HG03135 (cell line): ENCODE results near the gene OR10V1.

Experiments used
- ATAC-seq: cut with Tn5 transposase; IDR thresholded peaks from one replicate; pipeline ENCODE4 v1.9.1; 2021; ENCODE audit warnings: mild to moderate bottlenecking, moderate library complexity; ENCODE audit not compliant: unreplicated experiment

The OR10V1 gene, protein sequence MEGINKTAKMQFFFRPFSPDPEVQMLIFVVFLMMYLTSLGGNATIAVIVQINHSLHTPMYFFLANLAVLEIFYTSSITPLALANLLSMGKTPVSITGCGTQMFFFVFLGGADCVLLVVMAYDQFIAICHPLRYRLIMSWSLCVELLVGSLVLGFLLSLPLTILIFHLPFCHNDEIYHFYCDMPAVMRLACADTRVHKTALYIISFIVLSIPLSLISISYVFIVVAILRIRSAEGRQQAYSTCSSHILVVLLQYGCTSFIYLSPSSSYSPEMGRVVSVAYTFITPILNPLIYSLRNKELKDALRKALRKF

DNA sequence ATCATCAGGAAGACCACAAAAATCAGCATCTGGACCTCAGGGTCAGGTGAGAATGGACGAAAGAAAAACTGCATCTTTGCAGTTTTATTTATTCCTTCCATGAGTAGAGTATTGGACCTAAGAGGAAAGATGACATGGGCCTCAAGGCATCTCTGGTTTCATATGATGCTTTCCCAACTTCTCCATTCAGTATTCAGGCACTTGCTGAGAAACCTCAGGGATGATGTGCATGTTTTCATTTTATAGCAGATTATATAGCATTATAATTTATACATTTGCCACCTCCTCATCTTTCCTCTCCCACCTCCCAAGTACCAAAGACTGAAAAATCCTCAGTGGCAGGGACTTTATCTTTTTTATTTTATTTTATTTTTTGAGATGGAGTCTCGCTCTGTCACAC lies at the start of gene OR10V1:
Gene OR10V1, minus strand, starts transcription at position 101 of the 400 bp plus-strand sequence. Its CDS starts 0 bp downstream, at position 101.
- no peak for ATAC-seq

- ATAC-seq = no peak
These were observed 48.3 kb upstream of the OR10V1 start for GRCh38 chr11:59761993-59762392.

DNA sequence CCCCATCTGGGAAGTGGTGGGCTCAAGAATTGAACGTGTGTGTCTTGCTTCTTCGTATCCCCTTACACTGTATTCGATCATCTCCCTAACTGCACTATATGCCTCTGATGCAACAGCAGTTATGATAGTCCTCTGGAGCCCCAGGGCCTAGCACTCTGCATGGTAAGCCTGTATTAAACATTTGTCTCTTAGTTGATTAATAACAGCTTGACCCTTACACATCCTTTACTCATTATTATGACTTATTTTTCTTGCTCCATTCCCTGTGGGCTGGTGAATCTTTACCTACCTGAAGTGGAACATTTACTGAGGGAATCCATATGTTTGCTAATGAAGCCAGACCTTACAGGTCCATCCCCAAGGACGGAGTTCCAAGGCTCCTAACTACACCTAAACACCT lies 47.1 kb upstream of the OR10V1 start:
- no peak for ATAC-seq

- ATAC-seq = no peak
These were observed 46.3 kb upstream of the OR10V1 start for GRCh38 chr11:59759900-59760299.

GRCh38 chr11:59758401-59759037 lies 44.9 kb upstream of the OR10V1 start:
- no peak for ATAC-seq

DNA sequence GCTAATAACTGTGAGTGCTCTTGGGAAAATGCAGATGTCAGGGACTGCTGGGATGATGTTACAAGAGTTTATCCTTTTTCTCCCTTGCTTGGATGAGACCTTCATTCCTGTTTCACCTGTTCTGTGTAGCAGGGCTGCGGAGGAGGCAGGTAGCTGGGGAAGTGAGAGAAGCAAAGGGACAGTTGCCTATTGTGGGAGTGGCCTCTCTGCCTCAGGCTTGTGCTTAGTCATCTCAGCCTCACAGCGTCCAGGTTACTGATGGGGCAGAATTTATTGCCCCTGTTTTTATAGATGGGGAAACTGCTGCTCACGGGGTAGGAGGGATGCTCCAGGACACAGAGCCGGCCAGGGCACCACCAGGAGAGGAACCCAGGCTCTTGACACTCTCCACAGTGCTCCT lies 43.2 kb upstream of the OR10V1 start:
- ATAC-seq = no peak

DNA sequence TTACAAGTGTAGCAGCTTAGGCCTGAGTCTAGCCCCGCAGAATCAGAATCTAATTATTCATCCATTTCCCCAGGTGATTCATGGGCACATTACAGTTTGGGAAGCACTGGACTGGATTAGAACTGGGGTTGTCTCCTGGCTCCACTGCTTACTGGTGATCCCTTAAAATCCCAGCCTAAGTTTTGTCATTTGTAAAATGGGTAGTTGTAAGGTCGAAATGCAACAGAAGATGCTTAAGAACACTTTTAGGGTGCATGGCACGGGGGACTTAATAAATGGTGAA lies 42.9 kb upstream of the OR10V1 start:
- no peak for ATAC-seq

DNA sequence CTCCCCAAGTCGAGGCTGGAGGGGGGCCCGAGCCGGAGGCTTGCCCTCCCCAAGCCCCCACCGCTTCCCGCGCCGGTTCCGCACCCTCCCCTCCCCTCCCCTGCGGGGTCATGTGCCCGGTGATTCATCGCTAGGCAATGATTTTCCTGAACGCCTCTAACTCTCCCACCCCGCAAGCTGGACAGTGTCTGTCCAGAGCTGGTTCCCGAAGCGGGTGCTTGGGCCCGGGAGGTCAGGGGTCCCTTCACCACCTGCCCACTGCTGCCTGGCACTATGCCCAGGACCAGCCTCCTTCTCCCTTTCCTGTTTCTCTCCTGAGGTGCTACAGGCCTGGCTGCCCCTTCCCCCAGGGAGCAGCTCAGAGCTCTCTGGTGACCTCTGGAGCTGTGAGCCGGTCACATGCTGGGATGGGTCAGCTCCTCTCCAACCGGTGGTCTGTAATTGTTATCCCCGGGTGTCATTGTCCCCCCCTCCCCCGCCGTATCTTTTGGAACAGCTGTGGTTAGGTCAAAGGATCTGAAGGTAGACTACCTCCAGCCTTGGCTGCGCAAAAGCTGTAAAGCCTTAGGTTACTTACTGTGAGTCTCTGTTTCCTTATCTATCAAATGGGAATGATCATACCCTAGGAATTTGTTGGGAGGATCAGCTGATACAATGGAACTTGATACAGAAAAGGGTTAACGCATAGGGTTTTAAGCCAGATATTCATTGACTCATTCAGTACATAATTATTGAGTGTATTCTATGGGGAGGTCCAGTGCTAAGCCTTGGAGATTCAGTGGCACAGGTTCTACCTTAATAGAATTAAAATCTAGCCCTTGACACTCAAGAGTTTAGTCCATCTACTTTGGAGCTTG lies 42.3 kb upstream of the OR10V1 start:
- ATAC-seq = peak; percentile 9

GRCh38 chr11:59754859-59755700 lies 41.4 kb upstream of the OR10V1 start, which contains the start of gene STX3:
Gene STX3 (plus strand): TSS chr11:59755376. CDS start chr11:59755606, 230 bp downstream.
- ATAC-seq = peak; percentile 61

- ATAC-seq = peak; percentile 28
These were observed 40.8 kb upstream of the OR10V1 start for GRCh38 chr11:59754494-59754858.

DNA sequence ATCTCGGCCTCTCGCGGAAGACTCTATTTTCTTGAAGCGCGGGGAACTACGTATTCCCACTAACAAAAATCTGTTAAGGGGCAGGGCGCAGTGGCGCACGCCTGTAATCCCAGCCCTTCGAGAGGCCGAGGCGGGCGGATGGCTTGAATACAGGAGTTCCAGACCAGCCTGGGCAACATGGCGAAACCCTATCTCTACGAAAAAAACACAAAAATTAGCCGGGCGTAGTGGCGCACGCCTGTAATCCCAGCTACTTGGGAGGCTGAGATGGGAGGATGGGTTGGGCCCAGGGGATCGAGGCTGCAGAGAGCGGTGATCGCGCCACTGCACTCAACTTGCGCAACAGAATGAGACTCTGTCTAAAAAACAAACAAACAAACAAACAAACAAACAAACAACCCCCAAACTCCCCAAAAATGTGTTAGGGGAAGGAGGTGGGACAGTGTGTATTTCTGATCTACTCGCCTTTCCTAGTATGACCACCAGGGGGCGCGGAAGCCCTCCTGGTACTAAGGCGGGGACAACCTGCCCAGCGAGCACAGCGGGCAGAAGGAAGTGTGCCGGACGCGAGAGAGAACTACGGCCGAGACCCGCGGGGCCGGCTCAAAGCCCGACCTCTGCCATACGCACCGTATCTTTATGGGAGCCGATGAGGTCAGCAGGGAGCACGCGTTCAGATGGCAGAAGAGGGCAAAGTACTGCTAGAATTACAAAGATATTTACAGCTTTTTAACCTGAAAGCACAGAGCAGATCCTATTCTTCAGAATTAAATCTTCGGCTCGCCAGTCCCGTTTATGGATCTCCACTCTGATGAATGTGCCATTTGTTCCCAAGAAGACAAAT lies 40.2 kb upstream of the OR10V1 start:
- ATAC-seq = peak; percentile 74

DNA sequence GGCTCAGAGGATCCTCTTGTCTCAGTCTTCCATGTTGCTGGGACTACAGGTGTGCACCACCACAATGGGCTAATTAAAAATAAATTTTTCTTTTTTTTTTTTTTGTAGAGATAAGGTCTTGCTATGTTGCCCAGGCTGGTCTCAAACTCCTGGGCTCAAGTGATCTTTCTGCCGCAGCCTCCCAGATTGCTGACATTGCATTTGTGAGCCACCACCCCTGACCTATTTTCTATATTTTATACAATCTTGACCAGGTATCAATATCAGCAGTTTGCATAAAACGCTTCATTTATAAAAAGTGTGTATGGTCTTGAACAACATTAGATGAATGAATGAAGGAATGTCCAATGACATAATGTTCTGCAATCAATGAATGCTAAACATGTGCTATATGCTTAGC lies 32.5 kb upstream of the OR10V1 start:
- no peak for ATAC-seq

GRCh38 chr11:59730896-59731565 lies 17.4 kb upstream of the OR10V1 start:
- no peak for ATAC-seq

- no peak for ATAC-seq
These were observed 16.2 kb upstream of the OR10V1 start for GRCh38 chr11:59729834-59730233.

DNA sequence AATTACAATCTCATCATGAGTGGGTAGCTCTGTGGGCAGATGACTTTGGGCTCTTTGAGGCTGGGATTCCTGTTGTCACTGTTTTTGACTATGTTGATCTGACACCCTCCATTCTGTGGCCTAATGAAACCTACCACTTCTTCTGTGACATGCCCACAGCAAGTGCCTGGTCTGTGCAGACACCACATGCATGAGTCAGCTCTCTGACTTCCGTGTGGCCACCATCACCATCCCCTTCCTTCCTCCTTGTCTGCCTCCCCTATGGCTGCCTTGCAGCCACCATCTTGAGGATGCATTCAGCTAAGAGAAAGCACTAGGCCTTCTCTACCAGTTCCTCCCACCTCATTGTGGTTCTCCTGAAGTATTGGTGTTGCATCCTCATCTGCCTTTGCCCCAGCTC lies 15.3 kb upstream of the OR10V1 start:
- no peak for ATAC-seq

DNA sequence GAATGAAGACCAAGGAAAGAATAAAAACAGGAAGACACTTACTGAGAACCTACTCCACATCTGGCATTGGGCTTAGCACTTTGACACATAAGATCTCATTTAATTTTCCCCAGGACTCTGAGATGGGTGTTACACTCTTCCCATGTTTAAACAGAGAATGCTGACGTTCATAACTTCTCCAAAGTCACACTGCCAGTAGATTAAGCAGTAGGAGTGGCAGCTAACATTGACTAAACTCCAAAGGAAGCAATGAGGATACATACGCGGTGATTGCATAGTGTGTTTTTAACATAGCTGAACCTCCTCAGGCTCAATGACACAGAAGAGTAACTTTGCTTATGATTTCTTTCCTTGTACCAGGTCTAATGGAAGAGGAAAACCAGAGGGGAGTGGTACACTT lies 14.5 kb upstream of the OR10V1 start:
- no peak for ATAC-seq

- no peak for ATAC-seq
These were observed 13.8 kb upstream of the OR10V1 start for GRCh38 chr11:59727426-59727825.

DNA sequence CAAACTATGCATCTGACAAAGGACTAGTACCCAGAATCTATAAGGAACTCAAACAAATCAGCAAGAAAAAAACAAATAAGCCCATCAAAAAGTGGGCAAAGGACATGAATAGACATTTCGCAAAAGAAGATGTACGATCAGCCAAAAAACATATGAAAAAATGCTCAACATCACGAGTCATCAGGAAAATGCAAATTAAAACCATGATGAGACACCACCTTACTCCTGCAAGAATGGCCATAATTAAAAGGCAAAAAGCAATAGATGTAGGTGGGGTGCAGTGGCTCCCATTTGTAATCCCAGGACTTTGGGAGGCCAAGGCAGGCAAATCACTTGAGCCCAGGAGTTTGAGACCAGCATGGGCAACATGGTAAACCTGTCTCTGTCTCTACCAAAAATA lies 10.4 kb upstream of the OR10V1 start:
- no peak for ATAC-seq

GRCh38 chr11:59719556-59719955 lies 5.9 kb upstream of the OR10V1 start:
- no peak for ATAC-seq

DNA sequence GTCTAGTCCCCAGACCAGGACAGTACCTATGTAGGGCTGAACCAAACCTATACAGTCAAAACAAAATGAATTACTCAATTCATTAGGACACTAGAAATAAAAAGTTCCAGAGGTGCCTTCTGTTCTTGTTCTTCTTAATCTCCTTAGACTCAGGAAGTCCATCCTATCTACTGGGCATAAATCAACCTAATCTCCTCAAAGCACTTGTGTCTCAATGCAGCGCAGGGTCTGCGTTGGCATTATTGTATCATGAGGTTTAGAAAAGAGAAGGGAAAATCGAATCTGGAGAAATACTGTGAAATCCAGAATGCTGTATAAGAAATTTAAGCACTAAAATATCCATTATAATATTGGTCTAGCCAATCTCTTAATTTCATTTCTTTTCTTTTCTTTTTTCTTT lies 2.4 kb upstream of the OR10V1 start:
- ATAC-seq = no peak
